SKM-1 treated with dmso at 0.1 percent for 144 hours (cell line): ENCODE data around the gene CGB7.
"Not testable (repeated sequence)": the region's sequence is repeated elsewhere in the genome, so short reads cannot be mapped to it uniquely, and the experiment has no call there.

Experiments
- DNase-seq: peaks from one replicate; lab custom pipeline; 2025; ENCODE audit not compliant: unreplicated experiment; lab: John Stamatoyannopoulos, UW

CGB7 gene

GRCh38 chr19:49057636-49058234, at the start of gene CGB7:
Gene CGB7, minus strand, starts transcription at chr19:49057749. Its CDS starts 2,374 bp downstream, at chr19:49055375.
- no peak for DNase-seq

DNA sequence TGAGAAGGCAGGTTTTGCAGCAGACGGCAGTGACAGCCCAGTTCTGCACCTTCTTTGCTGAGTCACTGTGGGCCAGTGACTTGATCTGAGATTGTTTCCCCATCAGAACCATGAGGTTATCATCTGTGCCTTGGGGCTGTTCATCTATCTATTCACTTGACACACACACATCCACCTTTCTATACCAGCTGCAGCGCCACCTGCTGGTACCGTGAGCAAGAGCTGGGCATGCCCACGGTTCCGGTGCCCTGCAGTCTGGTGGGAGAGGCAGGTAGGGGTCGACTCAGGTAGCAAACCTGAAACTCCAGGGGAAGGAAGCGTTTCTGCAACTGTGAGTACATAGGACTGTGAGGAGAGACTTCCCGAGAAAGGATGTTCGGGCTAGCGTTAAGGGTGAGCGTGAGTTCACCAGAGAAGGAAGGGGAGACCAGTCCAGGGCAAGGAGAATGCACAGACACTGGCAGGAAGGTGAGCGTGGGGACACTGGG, 49.1 kb upstream of the CGB7 start:
- no peak for DNase-seq

GRCh38 chr19:49104229-49104864, 46.8 kb upstream of the CGB7 start:
- no peak for DNase-seq

DNA sequence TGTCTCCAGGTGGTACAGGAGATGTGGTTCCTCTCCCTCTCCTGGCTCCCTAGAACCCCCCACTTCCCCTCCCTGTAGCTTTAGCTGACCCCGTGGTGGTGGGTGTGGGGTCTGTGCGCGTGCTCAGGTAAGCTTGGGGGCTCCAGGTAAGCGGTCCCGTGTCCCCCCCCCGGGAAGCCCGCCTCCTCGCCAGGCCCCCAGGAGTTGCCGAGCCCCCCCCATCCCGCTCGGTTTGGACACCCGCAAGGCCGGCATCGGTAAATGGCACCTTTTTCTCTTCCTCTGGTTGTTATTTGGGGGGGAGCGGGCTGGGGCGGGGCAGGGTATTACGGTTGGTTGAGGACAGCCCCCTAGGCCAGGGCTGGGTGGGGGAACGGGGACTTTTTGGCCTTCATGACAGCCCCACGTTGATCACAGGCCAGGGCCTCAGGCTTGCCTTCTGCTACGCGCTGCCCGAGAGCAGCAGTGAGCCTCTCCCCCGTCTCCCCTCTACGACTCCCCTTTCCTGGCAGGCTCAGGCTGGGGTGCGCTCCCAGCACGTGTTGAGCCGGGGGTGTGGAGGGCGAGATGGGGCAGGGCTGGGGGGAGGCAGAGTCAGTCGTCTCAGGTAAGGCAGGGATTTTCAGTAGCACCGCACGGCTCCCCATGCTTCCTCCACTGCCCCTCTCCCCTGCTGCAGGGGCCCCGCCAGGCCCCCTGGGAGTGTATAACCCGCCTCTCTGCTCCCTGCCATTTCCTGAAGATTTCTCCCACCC, 46.0 kb upstream of the CGB7 start:
- no peak for DNase-seq

DNA sequence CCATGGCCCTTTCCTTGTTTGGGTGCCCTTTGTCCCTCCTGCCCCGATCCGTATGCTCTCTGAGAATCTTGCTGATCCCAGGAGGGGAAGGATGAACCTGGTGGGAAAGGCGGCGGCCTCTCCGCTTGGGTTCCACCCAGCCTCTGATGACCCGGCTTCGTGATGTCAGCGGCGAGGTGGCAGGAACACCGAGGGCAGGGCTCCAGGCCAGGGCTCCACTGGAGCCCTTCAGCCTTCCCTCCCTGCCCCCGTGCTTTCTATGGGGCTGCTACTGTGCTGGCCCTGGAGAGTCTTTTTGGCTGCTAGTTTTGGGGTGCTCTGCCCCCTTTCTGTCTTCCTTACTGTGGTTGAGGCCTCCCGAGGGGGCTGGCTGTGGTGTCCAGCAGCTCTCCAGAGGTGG, 44.8 kb upstream of the CGB7 start:
- DNase-seq: no peak

GRCh38 chr19:49101160-49101559, 43.6 kb upstream of the CGB7 start:
- DNase-seq: no peak

DNA sequence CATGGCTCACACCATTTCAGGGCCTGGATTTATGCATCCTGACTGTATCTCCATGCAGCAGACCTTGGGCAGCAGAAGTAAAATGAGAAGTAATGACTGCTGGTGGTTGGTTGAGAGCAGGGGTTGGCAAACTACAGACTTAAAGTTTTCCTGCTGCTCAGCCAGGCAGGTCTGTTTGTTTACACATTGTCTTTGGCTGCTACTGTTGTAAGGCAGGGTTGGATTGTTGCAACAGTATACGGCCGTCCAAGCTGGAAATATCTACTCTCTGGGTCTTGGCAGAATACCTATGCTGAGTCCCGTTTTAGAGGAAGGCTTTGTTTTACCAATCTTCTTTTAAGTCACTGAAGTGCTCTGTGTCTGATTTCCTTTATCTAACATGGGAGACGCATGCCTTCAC, 41.2 kb upstream of the CGB7 start:
- no peak for DNase-seq

DNA sequence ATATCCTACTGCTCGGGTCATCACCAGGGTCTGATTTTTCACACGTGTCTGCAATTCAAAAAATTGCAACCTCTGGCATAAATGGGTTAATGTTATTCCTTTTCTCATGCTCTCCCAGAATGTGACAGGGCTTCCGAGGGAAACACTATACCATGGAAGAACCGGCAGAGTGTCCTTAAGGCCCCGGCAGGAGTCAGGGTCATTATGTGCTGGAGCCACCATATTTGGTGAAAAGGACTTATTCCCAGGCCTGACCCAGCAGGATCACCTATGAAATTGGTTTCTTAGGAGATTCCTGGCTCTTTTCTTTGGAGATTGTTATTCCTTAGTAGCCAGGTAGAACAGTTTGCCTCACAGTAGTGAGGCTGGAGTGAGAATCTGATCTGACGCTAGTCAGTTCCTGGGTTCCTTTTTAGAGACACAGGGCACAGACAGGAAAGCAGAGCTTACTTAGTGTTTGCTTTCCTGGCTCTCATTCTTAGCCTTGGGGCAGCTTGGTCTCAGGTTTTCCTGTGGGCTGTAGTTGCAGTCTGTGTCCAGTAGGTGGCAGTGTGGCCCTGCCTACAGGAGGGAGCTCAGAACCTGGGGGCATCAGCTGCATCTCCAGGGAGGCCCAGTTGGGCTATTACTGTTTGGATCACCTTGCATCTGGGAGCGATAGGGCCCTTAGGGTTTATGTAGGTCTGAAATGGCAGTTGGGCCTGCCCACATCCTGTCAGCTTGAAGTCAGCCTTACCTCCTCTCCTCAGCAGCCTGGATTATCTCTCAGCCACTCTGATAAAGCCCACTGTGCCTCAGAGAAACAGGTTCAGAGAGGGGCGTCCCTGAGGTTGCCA, 40.1 kb upstream of the CGB7 start:
- DNase-seq: peak; percentile 26

GRCh38 chr19:49094505-49095482, 37.2 kb upstream of the CGB7 start:
- DNase-seq: no peak

DNA sequence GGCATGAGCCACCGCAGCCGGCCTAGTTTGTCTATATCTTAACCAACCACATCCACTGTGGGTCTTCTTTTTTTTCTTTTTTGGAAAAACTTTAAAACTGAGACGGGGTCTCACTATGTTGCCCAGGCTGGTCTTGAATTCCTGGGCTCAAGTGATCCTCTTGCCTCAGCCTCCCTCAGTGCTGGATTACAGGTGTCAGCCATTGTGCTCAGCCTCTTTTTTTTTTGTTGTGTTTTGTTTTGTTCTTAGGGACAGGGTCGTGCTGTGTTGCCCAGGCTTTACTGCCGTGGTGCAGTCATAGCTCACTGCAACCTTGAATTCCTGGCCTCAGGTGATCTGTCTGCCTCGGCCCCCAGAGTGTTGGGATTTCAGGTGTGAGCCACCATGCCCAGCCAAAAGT, 35.1 kb upstream of the CGB7 start:
- DNase-seq: no peak

DNA sequence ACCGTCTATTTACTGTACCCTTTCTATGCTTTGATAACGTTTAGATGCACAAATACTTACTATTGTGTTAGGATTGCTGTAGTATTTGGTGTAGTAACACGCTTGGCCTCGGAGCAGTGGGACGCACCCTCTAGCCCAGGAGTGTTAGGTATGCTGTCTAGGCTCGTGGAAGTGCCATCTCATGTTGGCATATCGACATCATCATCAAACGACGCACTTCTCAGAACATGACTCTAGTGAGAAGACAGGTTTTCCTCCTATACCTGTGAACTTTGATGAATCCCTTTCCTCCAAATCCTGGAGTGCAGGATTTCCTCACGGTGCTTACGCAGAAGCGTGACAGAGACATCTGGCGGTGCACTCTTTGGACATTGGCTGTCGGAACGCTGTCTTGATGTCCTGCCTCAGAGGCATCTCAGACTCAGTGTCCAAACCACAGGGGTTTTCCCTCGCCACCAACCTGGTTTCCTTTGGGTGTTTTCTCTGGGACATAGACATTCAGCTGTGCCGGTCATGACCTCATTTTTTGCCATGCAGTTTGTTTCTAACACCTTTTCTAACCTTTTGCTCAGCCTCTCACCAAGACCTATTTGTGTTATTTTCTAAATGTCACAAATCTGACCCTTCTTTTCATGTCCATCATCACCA, 34.0 kb upstream of the CGB7 start:
- DNase-seq: no peak

GRCh38 chr19:49086296-49086695, 28.7 kb upstream of the CGB7 start:
- DNase-seq: no peak

GRCh38 chr19:49085868-49086232, 28.3 kb upstream of the CGB7 start:
- no peak for DNase-seq

DNA sequence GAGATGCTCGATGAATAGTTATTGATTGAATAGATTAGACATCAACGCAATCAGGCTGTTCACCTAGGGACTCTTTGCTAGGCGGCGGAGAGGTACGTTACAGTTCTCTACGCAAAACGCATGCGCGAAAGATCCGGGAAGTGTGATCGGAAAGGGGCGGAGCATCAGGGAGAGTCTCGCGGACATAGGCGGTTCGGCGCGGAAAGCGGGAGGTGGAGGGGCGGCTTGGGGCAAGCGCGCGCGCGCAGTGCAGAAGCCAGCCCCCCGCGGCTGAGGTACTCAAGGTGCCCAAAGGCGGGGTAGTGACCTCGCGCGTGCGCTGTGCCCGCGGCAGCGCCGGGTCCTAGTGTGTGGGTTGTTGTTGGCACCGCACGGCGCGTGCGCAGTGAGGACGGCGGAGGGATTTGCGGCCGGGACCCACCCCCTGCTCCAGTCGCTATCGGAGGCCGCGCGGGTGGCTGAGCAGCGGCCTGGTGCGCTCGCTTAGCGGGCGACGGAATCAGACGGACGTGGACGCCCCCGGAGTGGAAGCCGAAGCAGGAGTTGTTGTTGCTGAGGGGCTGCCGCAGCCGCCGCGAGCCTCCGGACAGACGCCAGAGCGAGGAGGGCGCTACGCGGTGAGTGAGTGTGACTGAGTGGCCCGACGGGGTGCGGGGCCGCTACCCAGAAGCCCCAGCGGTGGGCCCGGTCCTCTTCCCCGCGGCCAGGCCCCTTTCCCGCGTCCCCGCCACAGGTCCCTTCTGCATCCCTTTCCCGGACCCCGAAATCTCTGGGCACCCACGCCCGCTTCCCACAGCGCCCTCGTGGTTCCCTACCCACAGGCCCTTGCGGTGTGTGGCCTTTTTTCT, 27.7 kb upstream of the CGB7 start, which contains the start of gene SNRNP70:
Gene SNRNP70 (plus strand): TSS at position 432 of the 848 bp plus-strand sequence. CDS start 964 bp downstream, outside the sequence.
- peak; percentile 80 for DNase-seq

DNA sequence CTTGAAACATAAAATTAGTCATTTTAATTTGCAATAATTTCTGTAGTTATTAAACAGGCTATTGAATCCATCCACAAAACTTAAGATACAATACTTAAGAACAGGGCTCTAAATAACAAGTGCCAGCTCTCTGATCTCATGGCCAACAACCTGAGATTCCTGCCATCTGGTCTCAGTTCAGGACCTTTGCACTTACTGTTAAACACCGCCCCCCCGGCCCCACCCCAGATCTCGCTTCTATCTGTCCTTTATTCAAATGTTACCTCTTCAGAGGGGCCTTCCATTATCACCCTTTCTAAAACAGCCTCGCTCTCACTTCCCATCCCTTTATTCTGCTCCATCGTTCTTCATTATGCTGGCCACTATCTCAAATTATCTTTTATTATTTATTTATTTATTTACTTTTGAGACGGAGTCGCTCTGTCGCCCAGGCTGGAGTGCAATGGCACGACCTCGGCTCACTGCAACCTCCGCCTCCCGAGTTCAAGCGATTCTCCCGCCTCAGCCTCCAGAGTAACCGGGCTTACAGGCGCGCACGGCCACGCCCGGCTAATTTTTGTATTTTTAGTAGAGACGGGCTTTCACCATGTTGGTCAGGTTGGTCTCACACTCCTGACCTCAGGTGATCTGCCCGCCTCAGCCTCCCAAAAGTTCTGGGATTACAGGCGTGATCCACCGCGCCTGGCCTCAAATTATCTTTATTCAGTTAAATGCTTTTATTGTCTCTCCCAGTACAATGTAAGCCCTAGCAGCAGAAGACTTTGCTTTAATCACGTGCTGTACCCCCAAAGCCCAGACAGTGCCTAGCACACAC, 26.9 kb upstream of the CGB7 start:
- DNase-seq: no peak

- DNase-seq: no peak
Observed at GRCh38 chr19:49081273-49081672, 23.7 kb upstream of the CGB7 start.

DNA sequence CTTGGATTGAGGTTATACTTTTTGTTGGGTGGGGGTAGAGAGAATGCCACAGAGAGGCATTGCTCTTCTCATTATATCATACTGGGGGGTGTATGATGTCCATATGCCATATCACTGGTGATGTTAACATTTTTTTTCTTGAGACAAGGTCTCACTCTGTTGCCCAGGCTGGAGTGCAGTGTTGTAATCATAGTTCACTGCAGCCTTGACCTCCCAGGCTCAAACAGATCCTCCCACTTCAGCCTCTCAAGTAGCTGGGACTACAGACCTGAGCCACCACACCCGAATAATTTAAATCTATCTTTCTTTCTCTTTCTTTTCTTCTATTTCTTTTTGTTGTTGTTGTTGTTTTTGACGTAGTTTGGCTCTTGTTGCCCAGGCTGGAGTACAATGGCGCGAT, 22.8 kb upstream of the CGB7 start:
- no peak for DNase-seq

GRCh38 chr19:49074869-49075268, 17.3 kb upstream of the CGB7 start:
- not testable (repeated sequence) for DNase-seq
